Endothelial cell of umbilical vein (primary cell): ENCODE results near the gene TBC1D13. TPM values are rescaled to one million over a fixed set of nuclear protein-coding genes. Genes with fewer than 3 reads are reported as not detected.

Experiments
- BruUV-seq: library from RNA; stranded (reverse); fragments of 400-500 nt; replicated peaks from 2 replicates; lab custom pipeline; 2021; lab: Mats Ljungman, UMichigan
- CTCF ChIA-PET: fragments of 300-600, 350-600 bp; sonication (Branson Sonifier 250); formaldehyde crosslinking; loops from one replicate; lab custom pipeline; 2021; ENCODE audit warnings: antibody characterized with exemption, inconsistent platforms; lab: Charles Lee
- POLR2A ChIA-PET: fragments of 300-600, 350-600 bp; sonication (Branson Sonifier 250); formaldehyde crosslinking; loops from one replicate; lab custom pipeline; 2021; ENCODE audit warnings: antibody characterized with exemption, inconsistent platforms; lab: Charles Lee
- DNase-seq: peaks from one replicate; pipeline ENCODE4 v3.0.0-alpha.2; 2011; ENCODE audit warnings: low read depth, low spot score
- FAIRE-seq: peaks from 2 replicates; lab custom pipeline; 2011; peaks lifted over from hg19 to GRCh38; lab: Jason Lieb, UNC
- H2AFZ ChIP-seq: 2 replicates; pipeline ENCODE4 v1.6.0; 2012; ENCODE audit warnings: low read depth, low read length, control low read depth, inconsistent platforms
- H3K27ac ChIP-seq: 2 replicates; pipeline ENCODE4 v1.5.1; 2011; ENCODE audit warnings: low read depth, mild to moderate bottlenecking, control low read depth, low read length, moderate library complexity; ENCODE audit not compliant: insufficient read depth
- H3K27me3 ChIP-seq, 2 experiments: 2 replicates each; pipeline versions ENCODE4 v1.6.0 to v1.6.1; 2011; ENCODE audit warnings: low read length in 2 of 2, mixed read lengths in 1 of 2; ENCODE audit not compliant: control insufficient read depth in 2 of 2, insufficient read depth in 2 of 2
- H3K36me3 ChIP-seq, 2 experiments: 2 replicates in 1 of 2; 3 replicates in 1 of 2; pipeline ENCODE4 v1.5.1; 2011; ENCODE audit warnings: low read length in 2 of 2, mild to moderate bottlenecking in 1 of 2, moderate library complexity in 1 of 2; ENCODE audit not compliant: control insufficient read depth in 2 of 2, insufficient read depth in 2 of 2; ENCODE audit errors: extremely low read depth in 1 of 2
- H3K4me1 ChIP-seq: 3 replicates; pipeline ENCODE4 v1.5.1; 2011; ENCODE audit warnings: mild to moderate bottlenecking, low read length; ENCODE audit not compliant: control insufficient read depth, insufficient read depth; ENCODE audit errors: extremely low read depth
- H3K4me2 ChIP-seq: 2 replicates; pipeline ENCODE4 v1.6.1; 2011; ENCODE audit warnings: low read length, control low read depth, mixed read lengths; ENCODE audit not compliant: insufficient read depth
- H3K4me3 ChIP-seq, 3 experiments: fragments of 200-600 bp in 1 of 3; sonication (generic), shearing (Covaris generic) in 1 of 3; replicated peaks in 1 of 3; 2 replicates each; pipeline ENCODE4 v1.5.1; 2011 to 2016; ENCODE audit warnings: control low read depth in 3 of 3, low read length in 3 of 3, mild to moderate bottlenecking in 2 of 3, inconsistent platforms in 1 of 3, low read depth in 1 of 3, moderate library complexity in 1 of 3; ENCODE audit not compliant: insufficient read depth in 1 of 3
- H3K79me2 ChIP-seq: 2 replicates; pipeline ENCODE4 v1.6.0; 2012; ENCODE audit warnings: low read length, inconsistent platforms; ENCODE audit not compliant: control insufficient read depth, insufficient read depth
- H3K9ac ChIP-seq: replicated peaks from 2 replicates; pipeline ENCODE3; 2011; ENCODE audit warnings: low read length, control low read depth; ENCODE audit not compliant: insufficient read depth; ENCODE audit errors: extremely low read depth
- H3K9me1 ChIP-seq: replicated peaks from 3 replicates; pipeline ENCODE4 v1.6.0; 2011; ENCODE audit warnings: mild to moderate bottlenecking, low read length; ENCODE audit not compliant: control insufficient read depth, insufficient read depth; ENCODE audit errors: extremely low read depth
- H3K9me3 ChIP-seq: replicated peaks from 2 replicates; pipeline ENCODE4 v1.5.1; 2012; ENCODE audit warnings: low read length, inconsistent platforms; ENCODE audit not compliant: control insufficient read depth, insufficient read depth
- H4K20me1 ChIP-seq: replicated peaks from 2 replicates; pipeline ENCODE3; 2011; ENCODE audit warnings: mild to moderate bottlenecking, low read length; ENCODE audit not compliant: control insufficient read depth, insufficient read depth; ENCODE audit errors: extremely low read depth
- CTCF ChIP-seq, 2 donors: IDR thresholded peaks; 1 replicate in 1 of 2; 2 replicates in 1 of 2; pipeline ENCODE4 v1.5.1; 2011; ENCODE audit warnings: low read length in 2 of 2, mild to moderate bottlenecking in 2 of 2, moderate library complexity in 2 of 2, control low read depth in 1 of 2, inconsistent platforms in 1 of 2, low read depth in 1 of 2; ENCODE audit not compliant: insufficient read depth in 1 of 2; ENCODE audit errors: extremely low read depth in 1 of 2
- EZH2 ChIP-seq: IDR thresholded peaks from 2 replicates; pipeline ENCODE4 v1.6.1; 2012; ENCODE audit warnings: borderline replicate concordance, low read depth, mild to moderate bottlenecking, moderate library complexity, low read length, inconsistent platforms; ENCODE audit not compliant: severe bottlenecking
- FOS ChIP-seq: IDR thresholded peaks from 2 replicates; pipeline ENCODE4 v1.6.1; 2011; ENCODE audit warnings: mild to moderate bottlenecking, low read length, moderate library complexity, borderline replicate concordance; ENCODE audit not compliant: insufficient read depth
- GATA2 ChIP-seq: IDR thresholded peaks from 2 replicates; pipeline ENCODE4 v1.7.0; 2011; ENCODE audit warnings: low read depth, mild to moderate bottlenecking, moderate library complexity, mixed read lengths, low read length; ENCODE audit not compliant: insufficient read length, insufficient read depth
- JUN ChIP-seq: IDR thresholded peaks from 2 replicates; pipeline ENCODE4 v1.6.1; 2011; ENCODE audit warnings: borderline replicate concordance, low read depth; ENCODE audit not compliant: insufficient read length, insufficient read depth
- MAX ChIP-seq: IDR thresholded peaks from 2 replicates; pipeline ENCODE4 v1.6.1; 2011; ENCODE audit not compliant: insufficient read depth, insufficient read length
- MYC ChIP-seq: IDR thresholded peaks from one replicate; pipeline ENCODE4 v1.6.1; 2011; ENCODE audit warnings: mild to moderate bottlenecking, low read depth, low read length
- POLR2A ChIP-seq: IDR thresholded peaks from 2 replicates; pipeline ENCODE4 v1.6.1; 2012; ENCODE audit warnings: low read depth, mild to moderate bottlenecking, control low read depth, low read length
- POLR2AphosphoS5 ChIP-seq: IDR thresholded peaks from 2 replicates; pipeline ENCODE4 v1.6.1; 2012; ENCODE audit warnings: low read depth, mild to moderate bottlenecking, control low read depth, low read length, moderate library complexity; ENCODE audit not compliant: insufficient read depth
- dilution Hi-C: fragments of 300-500 bp; cut with MboI; formaldehyde crosslinking; loops from one replicate; pipeline ENCODE4 v1.15.0; 2019; ENCODE audit warnings: low sequenced_read_pairs; ENCODE audit not compliant: extremely low pct_ligation_motif_present
- intact Hi-C: fragments of 100-400 bp; cut with micrococcal nuclease; formaldehyde crosslinking; loops from one replicate; pipeline ENCODE4 v1.10.0; 2022
- polyA plus RNA-seq, 4 experiments: library from polyadenylated mRNA; depleted of rRNA in 3 of 4; stranded (reverse) in 3 of 4; unstranded in 1 of 4; fragments of >200 nt; gene quantifications; 2 replicates each; pipeline versions ENCODE4 v1.2.1 to v1.2.3, GENCODE V29; 2011 to 2012; ENCODE audit warnings: missing spikeins in 1 of 4
- total RNA-seq: library from RNA; stranded (reverse); gene quantifications from 2 replicates; pipeline ENCODE4 v1.2.3, GENCODE V29; 2021

The TBC1D13 gene
- total and polyA plus RNA-seq, 2 donors (not counting 3 experiments of a cell fraction or from before 2014, with no cell fraction given) = 35.1 to 41.9 TPM

GRCh38 chr9:128836509-128837145, 49.6 kb downstream of the TBC1D13 start:
- POLR2A ChIA-PET = no interaction called here
- H4K20me1 ChIP-seq = no peaks in the 10 kb centered on the region
- dilution Hi-C loops = no loop called here

More at GRCh38 chr9:128836509-128837145, 49.6 kb downstream of the TBC1D13 start:
- H3K27me3 ChIP-seq = no peaks in the 10 kb centered on the region
- FAIRE-seq (no peak), DNase-seq (no peak)
- H3K9me3 ChIP-seq = no peaks in the 10 kb centered on the region
- H3K4me1 ChIP-seq = no peaks in the 10 kb centered on the region
- H3K27ac ChIP-seq = no peak overlapping the region
- BruUV-seq = no TSS peak
- TF ChIP-seq MYC = no peak
- TF ChIP-seq FOS = no peak
- TF ChIP-seq POLR2AphosphoS5 = no peak
- TF ChIP-seq CTCF (IDR thresholded peaks at IDR 0.05; ENCODE audit: extremely low read depth in 1 of 2, insufficient read depth in 1 of 2, low read depth in 1 of 2, low read length in 2 of 2) = no peak
- no peak for TF ChIP-seq EZH2
- TF ChIP-seq MAX = no peak
- TF ChIP-seq POLR2A = no peak
- no peak for TF ChIP-seq GATA2
- TF ChIP-seq JUN = no peak
- no peak overlapping the region for H3K4me2 ChIP-seq
- H3K4me3 ChIP-seq = no peak overlapping the region
- intact Hi-C loops = no loop called here
- no peak overlapping the region for H3K9ac ChIP-seq
- H2AFZ ChIP-seq = no peak overlapping the region
- CTCF ChIA-PET = no interaction called here
- H3K9me1 ChIP-seq = no peaks in the 10 kb centered on the region
- H3K79me2 ChIP-seq = no peaks in the 10 kb centered on the region
- H3K36me3 ChIP-seq = no peaks in the 10 kb centered on the region
